AG20443 (cell line): Measurements from ENCODE around the gene PPP1CB.
"Not testable (repeated sequence)": the region's sequence is repeated elsewhere in the genome, so short reads cannot be mapped to it uniquely, and the experiment has no call there.

Source experiments
- DNase-seq: peaks from one replicate; pipeline ENCODE4 v3.0.0; 2012; ENCODE audit warnings: low spot score, mixed read lengths

Gene PPP1CB

GRCh38 chr2:28751252-28751955 lies at the start of gene PPP1CB:
Gene PPP1CB (plus strand): TSS chr2:28751830. CDS start chr2:28752125, 295 bp downstream.
- DNase-seq = peak; percentile 100

- no peak for DNase-seq
These were observed 49.2 kb upstream of the PPP1CB start for GRCh38 chr2:28702415-28702861.

- DNase-seq = no peak
These were observed 48.8 kb upstream of the PPP1CB start for GRCh38 chr2:28702878-28703277.

GRCh38 chr2:28704621-28705020 lies 47.0 kb upstream of the PPP1CB start:
- DNase-seq = no peak

GRCh38 chr2:28705751-28706440 lies 45.7 kb upstream of the PPP1CB start:
- no peak for DNase-seq

- no peak for DNase-seq
These were observed 44.0 kb upstream of the PPP1CB start for GRCh38 chr2:28707592-28707991.

- DNase-seq = peak; percentile 20
These were observed 42.5 kb upstream of the PPP1CB start for GRCh38 chr2:28709101-28709500.

- no peak for DNase-seq
These were observed 41.1 kb upstream of the PPP1CB start for GRCh38 chr2:28710545-28710944.

- DNase-seq = peak; percentile 56
These were observed 37.9 kb upstream of the PPP1CB start for GRCh38 chr2:28713577-28714298.

- peak; percentile 88 for DNase-seq
These were observed 35.3 kb upstream of the PPP1CB start for GRCh38 chr2:28716265-28716865.

- peak; percentile 70 for DNase-seq
These were observed 34.3 kb upstream of the PPP1CB start for GRCh38 chr2:28717339-28717758.

- no peak for DNase-seq
These were observed 31.3 kb upstream of the PPP1CB start for GRCh38 chr2:28720345-28720744.

- DNase-seq = no peak
These were observed 29.9 kb upstream of the PPP1CB start for GRCh38 chr2:28721601-28722191.

GRCh38 chr2:28725021-28725711 lies 26.5 kb upstream of the PPP1CB start:
- no peak for DNase-seq

GRCh38 chr2:28726177-28726576 lies 25.5 kb upstream of the PPP1CB start:
- no peak for DNase-seq

- peak; percentile 44 for DNase-seq
These were observed 21.9 kb upstream of the PPP1CB start for GRCh38 chr2:28729698-28730097.

- DNase-seq = no peak
These were observed 20.9 kb upstream of the PPP1CB start for GRCh38 chr2:28730641-28731146.

GRCh38 chr2:28735511-28735910 lies 16.1 kb upstream of the PPP1CB start:
- no peak for DNase-seq

- peak; percentile 49 for DNase-seq
These were observed 15.6 kb upstream of the PPP1CB start for GRCh38 chr2:28736034-28736433.

- no peak for DNase-seq
These were observed 14.0 kb upstream of the PPP1CB start for GRCh38 chr2:28737655-28738054.

- not testable (repeated sequence) for DNase-seq
These were observed 9.0 kb upstream of the PPP1CB start for GRCh38 chr2:28742619-28743018.
